Mesodermal cell (in vitro differentiated cells): ENCODE data around the gene PSD2.

Experiments used
- H3K27ac ChIP-seq: 2 replicates; pipeline ENCODE4 v1.7.0; 2013; ENCODE audit warnings: mild to moderate bottlenecking, low read depth, low read length, moderate library complexity; ENCODE audit not compliant: severe bottlenecking
- H3K36me3 ChIP-seq: 2 replicates; pipeline ENCODE4 v1.7.1; 2013; ENCODE audit warnings: mild to moderate bottlenecking, low read length, moderate library complexity; ENCODE audit not compliant: control insufficient read depth, insufficient read depth
- H3K4me1 ChIP-seq: one replicate; pipeline ENCODE4 v1.7.1; 2013; ENCODE audit warnings: mild to moderate bottlenecking, low read length; ENCODE audit not compliant: insufficient read depth, control insufficient read depth, poor library complexity, severe bottlenecking
- H3K4me3 ChIP-seq: 2 replicates; pipeline ENCODE4 v1.7.0; 2013; ENCODE audit warnings: low read length, control low read depth, mild to moderate bottlenecking; ENCODE audit not compliant: insufficient read depth, poor library complexity, severe bottlenecking; ENCODE audit errors: extremely low read depth
- H3K9me3 ChIP-seq: 2 replicates; pipeline ENCODE4 v1.7.1; 2013; ENCODE audit warnings: mild to moderate bottlenecking, low read length, moderate library complexity; ENCODE audit not compliant: control insufficient read depth
- WGBS, 2 experiments: methylation state at CpG; one replicate each; pipeline ENCODE4 v1.1.5; 2013; ENCODE audit warnings: missing lambda C conversion rate in 2 of 2; ENCODE audit not compliant: insufficient coverage in 2 of 2; 5-methylcytosine and 5-hydroxymethylcytosine counted together

PSD2 gene

DNA sequence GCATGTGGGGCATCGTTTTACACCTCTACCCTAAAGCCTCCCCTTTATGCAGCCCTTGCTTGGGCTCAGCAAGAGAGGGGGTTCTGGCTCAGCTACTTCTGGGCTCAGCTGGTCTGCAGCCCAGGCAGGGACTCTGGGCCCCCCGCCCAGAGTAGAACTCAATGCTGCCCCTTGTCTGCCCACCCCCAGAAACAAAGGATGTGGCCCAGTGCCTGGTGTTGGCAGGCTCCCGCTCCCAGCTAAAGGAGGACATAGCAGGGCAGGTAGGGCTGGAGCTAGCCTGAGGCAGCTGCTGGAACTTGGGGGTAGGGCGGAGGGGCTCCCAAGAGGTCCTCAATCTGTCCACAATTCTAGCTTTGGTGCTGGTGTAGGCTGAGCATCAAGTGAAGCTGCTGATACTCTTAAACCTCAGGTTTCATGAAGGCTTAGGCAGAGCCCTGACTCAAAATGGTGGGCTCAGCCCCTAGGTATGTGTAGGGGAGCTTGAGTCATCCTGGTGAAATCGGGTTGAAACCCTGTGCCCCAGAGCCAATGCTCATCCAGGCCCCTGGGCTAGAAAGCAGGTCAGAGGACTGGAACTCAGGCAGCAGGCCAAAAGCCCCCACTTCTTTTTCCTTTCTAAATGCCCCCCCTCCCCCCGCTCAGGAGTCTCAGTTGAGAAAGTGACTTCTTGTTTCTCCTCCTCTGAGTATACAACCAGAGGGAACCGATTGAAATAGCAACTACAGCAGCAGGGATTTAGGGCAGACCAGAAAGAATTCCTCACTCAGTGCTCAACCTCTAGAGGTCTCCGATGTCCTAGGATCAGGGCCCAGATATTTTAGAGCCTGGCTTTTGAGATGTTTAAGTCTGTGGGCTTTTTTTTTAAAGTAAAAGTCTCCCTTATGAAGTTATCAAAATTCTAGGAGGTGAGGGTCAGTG, 11.4 kb downstream of the PSD2 start:
- no peaks in the 10 kb centered on the region for H3K9me3 ChIP-seq
- H3K36me3 ChIP-seq: no peaks in the 10 kb centered on the region
- H3K4me1 ChIP-seq: no peaks in the 10 kb centered on the region
- no peak overlapping the region for H3K27ac ChIP-seq
- 65 to 77% methylated on average over 4 to 6 of the region's 8 CpGs for WGBS, 2 experiments
- no peak overlapping the region for H3K4me3 ChIP-seq

DNA sequence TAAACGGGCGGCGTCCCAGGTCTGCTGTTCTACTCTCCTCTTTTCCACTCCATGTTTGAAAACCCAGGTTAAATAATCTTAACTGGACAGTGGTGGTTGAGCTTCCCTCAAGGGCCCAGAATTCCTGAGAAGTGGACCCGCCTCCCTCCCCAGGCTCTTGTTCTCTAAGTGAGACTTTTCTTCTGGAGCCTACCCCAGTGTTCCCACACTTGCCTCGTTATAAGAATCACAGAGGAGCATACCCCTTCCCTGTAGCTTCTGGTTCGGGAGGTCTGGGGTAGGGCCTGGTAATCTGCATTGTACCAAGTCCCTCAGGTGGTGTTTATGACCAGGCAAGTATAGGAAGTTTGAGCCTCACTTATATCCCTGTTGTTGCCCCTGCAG, 12.0 kb downstream of the PSD2 start:
- H3K4me3 ChIP-seq: no peak overlapping the region
- H3K9me3 ChIP-seq: no peaks in the 10 kb centered on the region
- no peaks in the 10 kb centered on the region for H3K36me3 ChIP-seq
- no peaks in the 10 kb centered on the region for H3K4me1 ChIP-seq
- WGBS, 2 experiments: 77 to 100% methylated on average over 2 to 6 of the region's 6 CpGs
- H3K27ac ChIP-seq: no peak overlapping the region

DNA sequence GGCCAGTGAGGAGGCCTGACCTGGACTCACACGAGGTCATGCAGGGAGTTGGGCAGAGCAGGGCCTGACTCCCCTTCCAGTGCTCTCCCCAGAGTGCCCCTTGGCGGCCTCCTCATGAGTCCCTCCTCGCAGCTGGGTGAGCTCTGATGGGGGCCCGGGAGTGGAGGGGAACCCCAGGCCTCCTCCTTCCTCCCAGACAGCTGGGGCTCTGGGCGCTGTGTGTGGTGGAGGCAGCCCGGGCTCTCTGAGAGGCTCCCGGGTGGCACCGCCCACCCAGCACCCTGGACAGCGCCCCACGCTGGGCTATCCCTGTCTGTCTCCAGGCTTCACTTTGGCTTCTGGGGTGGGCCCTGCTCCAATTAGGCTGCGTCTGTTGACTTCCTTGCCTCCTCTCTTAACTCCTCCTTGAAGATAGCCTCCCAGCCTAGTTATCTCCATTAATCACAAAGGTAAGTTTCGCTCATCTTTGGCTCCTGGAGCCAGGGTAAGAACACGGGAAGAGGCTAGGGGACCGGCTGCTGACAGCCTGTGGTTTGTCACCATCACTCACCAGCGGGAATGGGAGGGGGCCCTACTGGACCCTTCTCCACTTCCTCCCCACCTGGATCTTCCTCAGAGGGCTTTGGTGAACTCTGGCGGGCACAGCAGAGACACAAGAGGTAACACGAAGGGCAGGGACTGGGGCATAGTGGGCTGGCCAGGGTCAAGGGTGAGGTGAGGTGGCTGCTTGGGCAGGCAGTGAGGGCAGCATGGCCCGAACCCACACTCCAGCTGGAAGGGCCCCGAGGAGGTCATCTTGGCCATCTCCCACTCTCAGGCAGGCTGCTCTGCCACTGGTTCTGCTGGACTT, 13.1 kb downstream of the PSD2 start:
- no peaks in the 10 kb centered on the region for H3K9me3 ChIP-seq
- H3K36me3 ChIP-seq: no peaks in the 10 kb centered on the region
- WGBS, 2 experiments: 49 to 59% methylated on average over 14 of the region's 19 CpGs
- no peak overlapping the region for H3K4me3 ChIP-seq
- no peaks in the 10 kb centered on the region for H3K4me1 ChIP-seq
- H3K27ac ChIP-seq: no peak overlapping the region

DNA sequence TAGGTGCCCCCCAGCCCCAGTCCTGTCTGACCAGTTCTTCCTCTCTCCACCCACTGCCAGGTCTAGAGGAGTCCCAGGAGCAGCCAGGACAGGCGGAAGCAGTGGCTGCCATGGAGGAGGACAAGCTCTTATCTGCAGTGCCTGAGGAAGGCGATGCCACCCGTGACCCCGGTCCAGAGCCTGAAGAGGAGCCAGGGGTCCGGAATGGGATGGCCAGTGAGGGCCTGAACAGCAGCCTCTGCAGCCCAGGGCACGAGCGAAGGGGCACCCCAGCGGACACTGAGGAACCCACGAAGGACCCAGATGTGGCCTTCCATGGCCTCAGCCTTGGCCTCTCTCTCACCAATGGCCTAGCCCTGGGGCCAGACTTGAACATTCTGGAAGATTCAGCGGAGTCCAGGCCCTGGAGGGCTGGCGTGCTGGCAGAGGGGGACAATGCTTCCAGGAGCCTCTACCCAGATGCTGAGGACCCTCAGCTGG, 13.8 kb downstream of the PSD2 start:
- Histone ChIP-seq H3K4me1 (no peaks in the 10 kb centered on the region), H3K9me3 (no peaks in the 10 kb centered on the region), H3K36me3 (no peaks in the 10 kb centered on the region), H3K27ac (no peak overlapping the region), H3K4me3 (no peak overlapping the region)
- 82 to 95% methylated on average over 9 of the region's 11 CpGs for WGBS, 2 experiments

DNA sequence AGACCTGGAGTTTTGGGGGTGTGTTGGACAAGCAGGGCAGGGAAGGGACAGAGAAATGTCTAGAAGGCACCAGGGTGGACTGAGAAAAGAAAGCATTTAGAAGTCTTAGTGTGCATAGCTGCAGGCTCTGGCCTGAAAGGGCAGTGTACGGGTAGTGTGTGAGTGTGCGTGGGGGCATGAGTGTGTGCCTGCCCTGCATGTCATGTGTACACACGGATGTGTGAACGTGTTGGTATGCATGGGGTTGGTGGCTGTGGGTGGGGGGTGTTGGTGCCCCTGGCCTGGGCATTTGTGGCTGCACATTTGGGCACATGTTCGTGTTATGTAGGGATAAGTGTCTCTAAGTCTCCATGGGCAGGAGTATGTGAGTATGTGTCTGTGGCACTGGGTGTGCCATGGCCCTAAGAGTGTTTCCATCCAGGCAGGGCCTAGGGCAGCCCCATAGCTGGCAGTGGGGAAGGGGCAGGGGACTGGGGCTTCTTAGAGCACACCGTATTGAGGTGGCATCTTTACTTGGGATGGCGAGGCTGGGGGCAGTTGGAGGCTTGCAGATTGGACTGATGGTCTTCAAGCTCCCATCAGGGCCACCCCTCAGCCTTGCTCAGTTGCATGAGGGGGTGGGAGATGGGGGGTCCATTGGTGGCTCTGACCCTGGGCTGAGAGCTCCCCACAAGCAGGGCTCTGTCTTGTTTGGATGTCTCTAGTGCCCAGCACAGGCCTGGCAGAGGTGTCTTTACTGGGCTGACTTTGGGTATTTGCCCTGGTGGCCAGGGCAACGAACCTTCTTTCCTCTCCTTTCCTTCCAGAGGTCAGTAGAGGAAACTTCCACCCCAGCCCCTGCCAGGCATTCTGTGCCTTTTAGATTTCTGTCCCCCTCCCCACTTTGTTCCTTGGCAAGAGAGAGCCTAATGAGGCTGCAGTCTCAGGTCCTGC, 15.0 kb downstream of the PSD2 start:
- H3K4me1 ChIP-seq: no peaks in the 10 kb centered on the region
- no peak overlapping the region for H3K27ac ChIP-seq
- H3K36me3 ChIP-seq: no peaks in the 10 kb centered on the region
- no peak overlapping the region for H3K4me3 ChIP-seq
- no peaks in the 10 kb centered on the region for H3K9me3 ChIP-seq
- WGBS, 2 experiments: 79 to 91% methylated on average over 8 of the region's 8 CpGs

DNA sequence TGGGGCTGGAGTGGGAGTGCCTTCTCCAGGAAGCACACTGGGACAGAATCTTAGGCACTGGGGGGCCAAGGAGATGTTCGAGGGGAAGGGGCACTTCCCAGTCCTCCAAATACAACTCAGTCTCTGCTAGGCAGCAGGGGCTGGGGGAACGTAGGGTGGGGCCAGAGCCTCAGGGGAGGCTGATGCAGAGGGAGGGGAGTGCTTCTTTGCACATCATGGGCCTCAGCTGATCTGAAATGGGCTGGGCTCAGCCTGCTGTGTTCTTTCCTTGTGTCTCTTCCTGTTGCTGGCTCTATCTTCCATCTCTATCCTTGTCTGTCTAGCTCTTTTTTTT, 15.6 kb downstream of the PSD2 start:
- H3K4me3 ChIP-seq: no peak overlapping the region
- no peaks in the 10 kb centered on the region for H3K4me1 ChIP-seq
- no peaks in the 10 kb centered on the region for H3K9me3 ChIP-seq
- 44% methylated on average over 2 of the region's 2 CpGs; no CpG with 5 or more reads in 1 of the 2 experiments for WGBS, 2 experiments
- no peak overlapping the region for H3K27ac ChIP-seq
- H3K36me3 ChIP-seq: no peaks in the 10 kb centered on the region

DNA sequence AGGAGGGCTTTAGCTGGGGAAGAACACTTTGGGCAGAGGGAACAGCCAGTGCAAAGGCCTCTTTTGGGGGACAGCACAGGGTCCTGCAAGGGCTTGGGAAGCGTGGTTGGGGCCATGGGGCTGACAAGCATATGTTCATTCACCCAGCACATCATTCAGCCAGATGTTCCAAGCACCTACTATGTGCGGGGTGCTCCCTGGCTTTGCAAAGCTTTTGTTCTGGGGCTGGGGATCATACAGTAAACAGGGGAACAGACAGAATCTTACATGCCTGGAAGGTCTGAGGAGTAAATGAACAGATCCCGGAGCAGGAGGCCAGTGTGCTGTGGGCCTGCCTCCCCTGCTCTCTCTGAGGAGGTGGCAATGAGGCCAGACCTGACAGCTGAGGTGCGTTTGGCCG, 16.7 kb downstream of the PSD2 start:
- Histone ChIP-seq H3K4me3 (no peak overlapping the region), H3K4me1 (no peaks in the 10 kb centered on the region), H3K27ac (no peak overlapping the region), H3K36me3 (no peaks in the 10 kb centered on the region), H3K9me3 (no peaks in the 10 kb centered on the region)
- 84 to 88% methylated on average over 4 to 5 of the region's 5 CpGs for WGBS, 2 experiments

DNA sequence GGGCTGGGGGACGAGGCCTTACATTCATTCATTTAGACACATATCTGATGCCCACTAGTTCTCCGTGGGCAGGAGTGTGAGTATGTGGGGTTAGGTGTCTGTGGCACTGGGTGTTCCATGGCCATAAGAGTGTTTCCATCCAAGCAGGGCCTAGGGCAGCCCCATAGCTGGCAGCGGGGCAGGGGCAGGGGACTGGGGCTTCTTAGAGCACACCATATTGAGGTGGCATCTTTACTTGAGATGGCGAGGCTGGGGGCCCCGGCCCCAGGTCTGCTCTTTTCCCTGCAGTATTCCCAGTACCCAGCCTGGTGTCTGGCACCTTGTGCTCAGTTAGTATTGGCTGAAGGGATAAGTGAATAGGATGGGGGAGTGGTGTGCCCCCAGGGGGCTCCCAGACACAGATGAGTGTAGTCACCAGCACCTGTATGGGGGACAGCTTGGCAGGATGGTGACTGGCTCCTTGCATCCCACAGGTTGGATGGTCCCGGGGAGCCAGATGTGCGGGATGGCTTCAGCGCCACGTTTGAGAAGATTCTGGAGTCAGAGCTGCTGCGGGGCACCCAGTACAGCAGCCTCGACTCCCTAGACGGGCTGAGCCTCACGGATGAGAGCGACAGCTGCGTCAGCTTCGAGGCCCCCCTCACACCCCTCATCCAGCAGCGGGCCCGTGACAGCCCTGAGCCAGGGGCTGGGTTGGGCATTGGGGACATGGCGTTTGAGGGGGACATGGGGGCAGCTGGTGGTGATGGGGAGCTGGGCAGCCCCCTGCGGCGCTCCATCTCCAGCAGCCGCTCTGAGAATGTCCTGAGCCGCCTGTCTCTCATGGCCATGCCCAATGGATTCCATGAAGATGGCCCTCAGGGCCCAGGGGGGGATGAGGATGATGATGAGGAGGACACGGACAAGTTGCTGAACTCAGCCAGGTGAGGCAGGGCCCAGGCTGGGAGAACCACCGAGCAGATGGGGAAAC, 17.5 kb downstream of the PSD2 start:
- H3K27ac ChIP-seq: no peak overlapping the region
- 90% methylated on average over 9 to 21 of the region's 25 CpGs for WGBS, 2 experiments

DNA sequence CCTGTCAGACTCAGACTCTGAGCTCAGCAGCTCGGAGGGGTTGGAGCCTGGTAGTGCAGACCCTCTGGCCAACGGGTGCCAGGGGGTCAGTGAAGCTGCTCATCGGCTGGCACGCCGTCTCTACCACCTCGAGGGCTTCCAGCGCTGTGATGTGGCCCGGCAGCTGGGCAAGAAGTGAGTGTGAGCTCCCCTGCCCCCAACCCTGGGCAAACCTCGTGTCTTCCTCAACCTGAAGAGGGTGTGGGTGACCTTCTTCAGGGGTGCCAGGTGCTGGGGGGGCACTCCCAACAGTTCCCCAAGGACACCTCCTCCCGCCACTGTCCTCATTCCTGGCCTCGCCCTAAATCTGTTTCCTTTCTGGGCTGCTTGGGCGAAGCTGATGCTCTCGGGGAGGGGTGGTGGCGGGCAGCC, 18.6 kb downstream of the PSD2 start:
- Histone ChIP-seq H3K9me3 (no peaks in the 10 kb centered on the region), H3K27ac (no peak overlapping the region), H3K4me1 (no peaks in the 10 kb centered on the region), H3K4me3 (no peak overlapping the region), H3K36me3 (no peaks in the 10 kb centered on the region)
- WGBS, 2 experiments: 88 to 90% methylated on average over 9 to 11 of the region's 14 CpGs

More for the DNA sequence above, 17.5 kb downstream of the PSD2 start:
- no peaks in the 10 kb centered on the region for H3K36me3 ChIP-seq
- H3K9me3 ChIP-seq: no peaks in the 10 kb centered on the region
- no peaks in the 10 kb centered on the region for H3K4me1 ChIP-seq
- no peak overlapping the region for H3K4me3 ChIP-seq
